Spleen (tissue), 7 donors: ENCODE data around the gene SERPINB2.

Experiments
- POLR2A ChIP-seq, 3 donors: fragments of 450-650 bp; IDR thresholded peaks; one replicate each; pipeline ENCODE4 v1.5.1; 2017; ENCODE audit warnings: antibody characterized with exemption in 3 of 3, mild to moderate bottlenecking in 1 of 3
- POLR2AphosphoS5 ChIP-seq, 3 donors: sonication (generic); formaldehyde crosslinking; IDR thresholded peaks; one replicate each; pipeline ENCODE4 v1.5.1; 2017; ENCODE audit warnings: antibody characterized with exemption in 3 of 3
- TF ChIP-seq, protein P1 (sequence below), 11 experiments: fragments of 200-600 bp in 7 of 11; fragments of 450-650 bp in 4 of 11; sonication (generic) in 4 of 11; IDR thresholded peaks in 8 of 11; conservative IDR thresholded peaks in 3 of 11; 1 replicate in 7 of 11; 2 replicates in 4 of 11; pipeline versions ENCODE4 v1.4.0 to v1.8.0; 2016 to 2021; ENCODE audit warnings: antibody characterized with exemption in 11 of 11, inconsistent platforms in 4 of 11, mild to moderate bottlenecking in 1 of 11
- donor health status: DM: no; HTN: no; CAD: no; lungs with moderate emphysema.
- donor health status: DM: no; HTN: no; CAD: no.
- donor health status: DM: no; HTN: no; CAD: no.

GRCh38 chr18:63924551-63924950, 37.0 kb downstream of the SERPINB2 start:
- TF ChIP-seq, protein P1, sequence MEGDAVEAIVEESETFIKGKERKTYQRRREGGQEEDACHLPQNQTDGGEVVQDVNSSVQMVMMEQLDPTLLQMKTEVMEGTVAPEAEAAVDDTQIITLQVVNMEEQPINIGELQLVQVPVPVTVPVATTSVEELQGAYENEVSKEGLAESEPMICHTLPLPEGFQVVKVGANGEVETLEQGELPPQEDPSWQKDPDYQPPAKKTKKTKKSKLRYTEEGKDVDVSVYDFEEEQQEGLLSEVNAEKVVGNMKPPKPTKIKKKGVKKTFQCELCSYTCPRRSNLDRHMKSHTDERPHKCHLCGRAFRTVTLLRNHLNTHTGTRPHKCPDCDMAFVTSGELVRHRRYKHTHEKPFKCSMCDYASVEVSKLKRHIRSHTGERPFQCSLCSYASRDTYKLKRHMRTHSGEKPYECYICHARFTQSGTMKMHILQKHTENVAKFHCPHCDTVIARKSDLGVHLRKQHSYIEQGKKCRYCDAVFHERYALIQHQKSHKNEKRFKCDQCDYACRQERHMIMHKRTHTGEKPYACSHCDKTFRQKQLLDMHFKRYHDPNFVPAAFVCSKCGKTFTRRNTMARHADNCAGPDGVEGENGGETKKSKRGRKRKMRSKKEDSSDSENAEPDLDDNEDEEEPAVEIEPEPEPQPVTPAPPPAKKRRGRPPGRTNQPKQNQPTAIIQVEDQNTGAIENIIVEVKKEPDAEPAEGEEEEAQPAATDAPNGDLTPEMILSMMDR (IDR thresholded peaks at IDR 0.05 in 8 of 11, conservative IDR thresholded peaks at IDR 0.05 in 3 of 11): no peak
- no peak for TF ChIP-seq POLR2A (IDR thresholded peaks at IDR 0.05)
- TF ChIP-seq POLR2AphosphoS5 (IDR thresholded peaks at IDR 0.05): no peak
